Stimulated activated CD4-positive, alpha-beta T cell treated with anti-CD3 and anti-CD28 coated beads, Interleukin-1b, Interleukin-23, amount 100 ng/mL, for 4 hours (primary cell): ENCODE measurements around the gene GLOD4.
"Not testable (repeated sequence)": the region's sequence is repeated elsewhere in the genome, so short reads cannot be mapped to it uniquely, and the experiment has no call there.

Source experiments
- DNase-seq, 2 donors: peaks; one replicate each; pipeline ENCODE4 v3.0.0-alpha.2; 2020; ENCODE audit warnings: low read depth in 2 of 2

Gene GLOD4

GRCh38 chr17:802901-803881, 21.1 kb upstream of the GLOD4 start:
- DNase-seq, result no peak

GRCh38 chr17:802481-802880, 20.4 kb upstream of the GLOD4 start:
- DNase-seq, result no peak

DNA sequence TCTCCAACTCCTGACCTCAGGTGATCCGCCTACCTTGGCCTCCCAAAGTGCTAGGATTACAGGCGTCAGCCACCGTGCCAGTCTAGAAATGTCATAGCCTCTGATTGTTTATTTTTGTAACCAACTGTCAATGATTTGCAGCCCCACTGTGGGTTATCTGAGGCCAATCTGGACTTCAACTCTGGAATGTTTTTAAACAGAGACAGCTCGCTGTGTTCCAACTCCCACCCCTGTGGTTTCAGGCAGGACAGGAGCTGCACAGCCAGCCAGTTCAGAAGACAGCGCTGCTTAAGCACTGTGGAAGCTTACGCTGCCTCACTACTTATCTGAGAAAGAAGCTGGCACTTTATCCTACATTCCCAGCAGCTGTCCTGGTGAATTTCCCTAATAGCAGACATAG, 19.6 kb upstream of the GLOD4 start:
- DNase-seq, result no peak

- no peak for DNase-seq
Observed at GRCh38 chr17:800446-801242, 18.6 kb upstream of the GLOD4 start.

GRCh38 chr17:799261-799660, 17.2 kb upstream of the GLOD4 start:
- DNase-seq, result no peak

DNA sequence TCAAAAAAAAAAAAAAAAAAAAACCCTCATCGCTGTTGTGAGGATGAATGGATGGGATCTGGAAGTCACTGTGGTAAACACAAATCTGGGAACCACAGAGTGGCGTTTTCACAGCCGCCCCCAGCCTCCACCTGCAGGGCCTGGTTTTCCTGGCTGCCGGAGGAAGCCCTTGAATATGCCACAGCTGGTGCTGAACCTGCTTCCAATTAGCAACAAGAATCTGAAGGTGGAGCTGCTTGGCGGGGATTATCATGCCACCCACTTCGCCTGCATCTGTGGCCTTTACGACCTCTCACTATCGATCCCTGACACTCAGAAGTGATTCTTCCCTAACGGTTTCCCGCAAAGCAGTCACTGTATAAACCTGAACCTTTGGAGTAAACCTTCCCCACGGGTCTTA, 16.2 kb upstream of the GLOD4 start:
- DNase-seq, result no peak

GRCh38 chr17:797236-797840, 15.3 kb upstream of the GLOD4 start:
- no peak for DNase-seq

DNA sequence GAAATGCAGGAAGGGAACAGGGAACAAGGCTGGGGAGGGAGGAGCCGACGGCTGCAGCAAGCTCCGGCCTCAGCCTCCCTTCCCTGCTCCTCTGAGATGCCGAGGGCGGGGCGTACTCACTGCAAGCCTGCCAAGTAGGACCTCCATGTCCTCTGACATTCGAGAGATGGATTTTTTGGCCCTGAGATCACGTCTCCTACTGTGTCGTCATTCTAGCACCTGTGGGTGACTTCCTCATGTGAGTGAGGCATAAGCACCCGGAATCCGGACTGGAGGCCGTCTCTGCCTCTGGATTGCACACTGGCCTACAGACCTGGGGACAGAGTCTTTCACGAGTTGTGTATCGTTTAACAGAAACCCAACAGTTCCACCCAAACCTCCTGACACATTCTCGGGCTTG, 14.5 kb upstream of the GLOD4 start:
- no peak for DNase-seq

- no peak for DNase-seq
Observed at GRCh38 chr17:795721-796120, 13.6 kb upstream of the GLOD4 start.

- DNase-seq, result no peak
Observed at GRCh38 chr17:795276-795675, 13.2 kb upstream of the GLOD4 start.

GRCh38 chr17:794876-795275, 12.8 kb upstream of the GLOD4 start:
- DNase-seq, result peak; percentile 16 to 21

DNA sequence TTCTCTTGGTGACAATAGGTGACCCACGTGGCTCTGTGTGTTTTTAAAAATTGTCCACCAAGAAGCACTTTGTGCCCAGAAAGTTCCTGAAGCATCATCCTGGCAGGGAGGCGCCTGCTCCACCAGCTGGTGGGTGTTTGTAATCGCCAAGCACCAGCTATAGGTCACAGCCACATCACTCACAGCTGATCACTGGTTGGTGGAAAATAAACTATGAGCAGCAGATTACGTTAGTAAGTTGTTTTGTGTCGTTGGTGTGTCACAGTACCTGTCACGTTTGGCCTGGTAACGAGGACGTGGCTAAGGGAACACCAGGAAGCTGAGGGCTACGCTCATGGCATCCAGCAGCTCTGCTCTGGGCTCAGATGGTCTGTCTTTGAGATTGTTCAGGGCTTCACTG, 10.2 kb upstream of the GLOD4 start:
- no peak for DNase-seq

- DNase-seq, result no peak
Observed at GRCh38 chr17:791829-792228, 9.7 kb upstream of the GLOD4 start.

DNA sequence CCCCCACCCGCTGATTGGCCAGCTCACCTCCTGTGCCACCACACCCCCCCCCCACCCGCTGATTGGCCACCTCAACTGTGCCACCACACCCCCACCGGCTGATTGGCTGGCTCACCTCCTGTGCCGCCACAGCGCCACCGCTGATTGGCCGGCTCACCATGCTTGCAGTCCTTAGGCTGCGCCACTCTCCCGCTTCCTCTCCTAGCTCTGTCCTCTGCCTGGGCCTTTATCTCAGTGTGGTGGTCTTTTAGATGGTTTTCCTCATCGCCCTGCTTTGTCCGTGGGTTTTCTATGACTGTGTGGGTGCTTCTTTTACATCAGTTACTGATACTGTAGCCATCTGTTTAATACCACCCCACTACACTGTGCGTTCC, 8.8 kb upstream of the GLOD4 start:
- DNase-seq, result not testable (repeated sequence)

- not testable (repeated sequence) for DNase-seq
Observed at GRCh38 chr17:789931-790873, 8.1 kb upstream of the GLOD4 start.

GRCh38 chr17:789160-789840, 7.2 kb upstream of the GLOD4 start:
- no peak for DNase-seq

DNA sequence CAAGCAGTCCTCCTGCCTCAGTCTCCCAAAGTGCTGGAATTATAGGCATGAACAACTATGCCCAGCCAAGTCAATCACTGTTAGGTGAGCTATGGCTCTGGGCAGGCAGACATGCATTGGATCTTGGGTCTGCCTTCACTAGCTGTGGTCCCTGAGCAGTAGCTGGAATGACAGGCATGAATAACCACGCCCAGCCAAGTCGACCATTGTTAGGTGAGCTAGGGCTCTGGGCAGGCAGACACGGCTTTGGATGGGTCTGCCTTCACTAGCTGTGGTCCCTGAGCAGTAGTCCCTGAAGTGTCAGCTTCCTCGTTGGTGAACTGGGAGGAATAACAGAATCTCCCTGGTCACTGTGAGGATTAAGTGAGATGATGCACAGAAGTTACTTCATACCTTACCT, 6.5 kb upstream of the GLOD4 start:
- DNase-seq, result no peak

- DNase-seq, result no peak
Observed at GRCh38 chr17:787641-788221, 5.7 kb upstream of the GLOD4 start.

- not testable (repeated sequence) for DNase-seq
Observed at GRCh38 chr17:785901-786300, 3.8 kb upstream of the GLOD4 start.

GRCh38 chr17:784143-784542, 2.1 kb upstream of the GLOD4 start:
- no peak for DNase-seq
